HG03354 (cell line): ENCODE measurements around the gene BIN1.
A peak's percentile ranks its signal among the peaks of the same experiment; 100 is the strongest.

Experiments used
- ATAC-seq: cut with Tn5 transposase; IDR thresholded peaks from one replicate; pipeline ENCODE4 v1.9.1; 2021; ENCODE audit warnings: mild to moderate bottlenecking; ENCODE audit not compliant: unreplicated experiment, poor library complexity, severe bottlenecking

BIN1 gene

GRCh38 chr2:127064642-127065250, 42.2 kb downstream of the BIN1 start:
- peak; percentile 85 for ATAC-seq

GRCh38 chr2:127063701-127064590, 43.0 kb downstream of the BIN1 start:
- ATAC-seq, result no peak

DNA sequence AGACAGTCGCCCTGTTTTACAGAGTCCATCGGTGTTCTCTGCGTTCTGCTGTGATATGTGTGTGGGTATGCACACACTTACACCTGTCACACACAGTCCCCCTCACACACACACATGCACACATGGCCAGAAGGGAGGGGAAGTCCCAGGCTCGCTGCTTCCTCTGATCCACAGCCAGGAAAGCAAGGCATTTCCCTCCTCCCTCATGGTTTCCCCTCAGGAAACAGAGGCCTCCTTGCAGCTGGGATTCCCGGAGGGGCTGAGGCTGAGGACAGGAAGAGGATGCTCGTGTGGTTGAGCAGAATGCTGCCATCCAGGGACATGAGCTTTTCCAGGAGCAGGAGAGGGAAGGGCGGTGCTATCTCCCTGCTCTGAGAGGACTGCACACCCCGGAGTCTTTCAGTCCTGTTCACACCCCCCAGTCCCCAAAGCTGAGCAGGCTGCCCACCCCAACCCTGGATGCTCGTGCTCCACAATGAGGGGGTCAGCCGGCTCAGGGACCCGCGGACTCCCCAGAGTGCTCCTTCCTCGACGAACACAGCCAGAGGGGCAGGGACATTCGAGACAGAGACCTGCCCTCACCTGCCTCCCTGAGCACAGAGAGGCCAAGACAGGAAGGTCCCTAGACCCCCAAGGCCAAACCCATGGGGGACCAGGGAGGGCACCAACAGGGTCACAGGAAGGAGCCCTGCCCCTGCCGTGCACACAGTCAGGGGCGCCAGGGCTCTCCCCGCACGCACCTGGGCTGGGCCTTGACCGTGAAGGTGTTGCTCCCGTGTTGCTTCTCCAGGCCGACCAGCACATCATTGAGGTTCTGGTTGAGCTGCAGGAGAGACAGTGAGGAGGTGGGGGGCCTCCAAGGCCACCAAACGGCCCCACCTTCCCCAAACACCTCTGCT, 45.3 kb downstream of the BIN1 start:
- ATAC-seq, result no peak

DNA sequence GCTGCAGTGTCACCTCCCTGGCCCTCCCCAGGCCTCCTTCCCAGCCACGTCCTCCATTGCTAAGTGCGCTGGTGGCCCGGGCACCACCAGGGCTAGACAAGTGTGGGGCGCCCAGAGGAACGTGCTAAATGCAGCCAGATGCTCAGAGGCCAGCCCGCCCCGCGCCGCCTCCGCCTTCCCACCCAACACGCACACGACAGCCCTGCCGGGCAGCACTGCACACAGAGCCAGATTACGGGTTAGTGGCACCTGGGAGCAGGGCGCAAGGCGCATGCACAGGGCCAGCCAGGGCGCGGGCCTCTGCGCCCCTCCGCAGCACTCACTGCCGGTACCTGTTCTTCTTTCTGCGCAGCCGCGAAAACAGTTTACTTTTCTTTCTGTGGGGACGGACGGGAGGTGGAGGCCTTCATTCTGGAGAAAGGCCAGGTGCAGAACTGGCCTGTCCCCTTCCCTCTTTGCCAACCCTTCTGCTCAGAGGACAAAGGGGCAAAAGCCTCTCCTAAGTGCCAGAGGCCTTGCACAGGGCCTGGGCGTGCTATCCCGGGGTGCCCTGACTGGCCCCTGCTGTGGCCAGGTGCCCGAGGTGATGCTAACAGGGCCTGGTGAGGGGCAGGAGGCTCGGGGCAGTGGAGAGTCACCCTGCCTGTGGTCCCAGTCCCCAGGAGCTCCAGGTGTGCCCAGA, 46.5 kb downstream of the BIN1 start:
- no peak for ATAC-seq

GRCh38 chr2:127059559-127059958, 47.4 kb downstream of the BIN1 start:
- no peak for ATAC-seq

GRCh38 chr2:127058954-127059252, 48.1 kb downstream of the BIN1 start:
- ATAC-seq, result no peak

DNA sequence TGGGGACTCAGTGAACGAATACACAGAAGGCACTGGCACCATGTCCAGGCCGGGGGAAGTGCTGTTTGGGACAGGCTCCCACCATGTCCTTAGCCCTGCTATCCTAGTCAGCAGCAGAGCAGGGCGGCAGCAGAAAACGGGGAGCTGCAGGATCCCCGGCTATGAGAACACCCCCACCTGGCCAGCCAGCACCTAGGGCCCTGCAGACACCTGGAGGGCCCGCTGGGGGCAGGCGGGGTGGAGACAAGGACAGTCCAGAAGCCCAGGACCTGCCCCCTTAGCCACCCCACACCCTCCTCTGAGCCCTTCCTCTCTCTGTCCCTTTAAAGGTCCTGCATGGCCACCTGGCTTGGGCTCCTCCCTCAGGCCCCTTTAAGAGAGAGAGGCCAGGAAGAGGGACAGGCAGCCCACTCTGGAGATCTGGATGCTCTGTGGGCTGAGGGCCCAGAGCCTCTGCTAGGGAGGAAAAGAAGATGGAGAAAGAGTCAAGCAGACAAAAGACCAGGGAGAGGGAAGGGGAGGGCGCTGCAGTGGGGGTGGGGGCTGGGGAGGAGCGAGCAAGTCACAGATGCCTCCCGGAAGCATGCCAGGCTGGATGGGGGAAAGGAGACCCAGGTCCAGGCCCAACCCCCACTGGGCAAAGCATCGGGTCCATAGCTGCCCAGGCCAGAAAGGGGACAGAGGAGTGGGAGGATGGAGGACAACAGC, 48.6 kb downstream of the BIN1 start:
- ATAC-seq, result no peak

GRCh38 chr2:127057371-127058245, 49.3 kb downstream of the BIN1 start:
- ATAC-seq, result no peak

- ATAC-seq, result no peak
These were observed 50.2 kb downstream of the BIN1 start for GRCh38 chr2:127056631-127057370.

GRCh38 chr2:127056086-127056485, 50.9 kb downstream of the BIN1 start:
- ATAC-seq, result no peak

DNA sequence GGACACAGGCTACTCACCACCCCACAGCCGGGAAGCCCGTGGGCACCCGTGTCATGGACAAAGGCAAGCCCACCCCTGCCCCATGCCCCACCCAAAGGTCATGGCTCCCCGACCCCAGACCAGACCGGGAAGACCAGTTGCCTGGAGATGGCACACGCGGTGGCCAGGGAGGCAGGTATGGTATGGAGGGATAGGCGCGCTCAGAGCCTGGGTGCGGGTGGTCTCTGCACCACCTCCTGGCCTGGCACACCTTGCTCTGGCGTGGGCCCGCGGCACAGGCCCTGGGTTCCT, 51.2 kb downstream of the BIN1 start:
- no peak for ATAC-seq

DNA sequence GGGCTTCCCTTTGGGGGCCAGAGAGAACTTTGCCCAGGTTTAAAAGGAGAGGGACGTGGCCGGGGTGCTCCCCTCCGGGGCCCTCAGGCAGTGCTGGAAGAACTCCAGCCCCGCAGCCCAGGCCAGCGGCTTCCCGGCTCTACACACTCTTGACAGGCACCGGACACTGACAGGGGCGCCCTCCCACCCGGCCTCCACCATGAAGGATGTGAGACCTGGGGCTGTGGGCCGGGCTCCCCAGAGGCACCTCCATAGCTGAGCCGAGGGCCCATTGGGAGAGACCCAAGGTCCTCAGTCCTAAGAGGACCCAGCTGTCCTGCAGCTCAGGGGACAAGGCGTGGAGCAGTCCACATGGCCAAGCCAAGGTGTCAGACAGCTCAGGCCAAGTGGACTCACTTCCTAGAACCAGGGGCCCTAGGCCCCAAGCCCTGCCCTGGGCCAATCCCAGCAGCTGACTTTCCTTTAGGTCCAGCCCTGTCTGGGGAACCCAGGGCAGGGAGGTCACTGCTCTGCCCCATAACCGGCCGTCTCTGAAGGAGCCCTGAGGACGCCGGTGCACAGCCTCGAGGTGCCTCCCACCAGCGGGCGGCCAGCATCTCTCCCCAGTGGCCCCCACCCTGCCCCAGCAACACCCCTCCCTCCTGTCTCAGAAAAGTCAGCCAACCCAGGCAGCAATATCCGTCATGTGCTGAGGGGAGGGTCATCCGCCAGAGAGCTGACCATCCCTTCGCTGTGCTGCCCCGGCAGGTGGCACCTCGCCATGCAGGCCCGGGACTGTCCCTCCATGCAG, 51.8 kb downstream of the BIN1 start:
- ATAC-seq, result no peak

DNA sequence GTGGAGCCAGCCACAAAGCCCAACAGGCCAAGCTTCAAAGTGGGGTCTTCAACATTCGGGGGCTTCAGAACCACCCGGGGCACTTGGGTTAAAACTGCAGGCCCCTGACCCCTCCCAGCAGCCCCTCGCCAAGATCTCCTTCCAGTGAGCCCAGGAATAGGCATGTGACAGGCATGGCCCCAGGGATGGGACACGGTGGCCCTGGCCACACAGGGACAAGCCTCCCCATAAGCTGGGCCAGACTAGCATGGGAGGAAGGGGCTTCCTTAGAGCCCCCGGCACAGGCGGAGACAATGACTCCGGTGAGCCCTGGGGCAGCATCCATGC, 52.4 kb downstream of the BIN1 start:
- ATAC-seq, result no peak

DNA sequence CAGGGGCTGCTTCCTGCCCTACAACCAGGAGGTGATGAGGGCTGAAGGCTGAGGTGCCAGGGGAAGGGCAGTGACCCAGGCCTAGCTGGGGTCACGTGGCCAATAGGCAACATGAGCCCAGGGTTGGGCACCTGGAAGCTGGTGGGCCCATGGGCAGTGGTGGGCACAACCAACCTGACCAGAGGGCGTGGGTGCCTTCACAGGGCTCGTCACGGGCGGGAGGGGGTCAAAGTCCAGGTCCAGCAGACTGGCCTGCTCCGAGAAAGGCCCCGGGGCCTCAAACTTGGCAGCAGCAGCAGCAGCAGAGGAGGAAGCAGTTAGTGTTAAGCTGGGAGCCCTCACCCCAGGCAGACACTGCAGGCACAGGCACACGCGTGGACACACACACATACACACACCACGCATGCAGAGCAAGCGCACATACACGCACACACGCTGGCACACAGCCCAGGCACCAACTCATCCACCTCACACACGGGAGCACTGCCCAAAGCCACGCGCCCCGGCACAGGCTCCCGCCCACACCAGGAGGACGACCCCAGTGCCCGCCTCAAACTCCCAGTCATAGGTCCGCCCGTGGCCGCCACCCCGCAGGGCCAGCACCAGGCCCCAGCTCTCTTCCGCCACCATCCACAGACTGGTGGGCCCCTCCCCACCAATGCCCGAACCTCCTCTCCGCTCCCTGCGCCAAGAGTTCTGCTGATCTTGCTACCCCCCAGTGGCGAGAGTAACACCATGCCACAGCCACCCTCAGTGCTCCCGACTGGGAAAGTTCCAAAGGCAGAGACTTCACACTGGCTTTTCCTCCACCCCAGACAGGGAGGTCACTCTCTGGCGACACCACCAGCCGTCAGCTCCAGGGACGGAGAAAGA, 53.0 kb downstream of the BIN1 start:
- ATAC-seq, result no peak

DNA sequence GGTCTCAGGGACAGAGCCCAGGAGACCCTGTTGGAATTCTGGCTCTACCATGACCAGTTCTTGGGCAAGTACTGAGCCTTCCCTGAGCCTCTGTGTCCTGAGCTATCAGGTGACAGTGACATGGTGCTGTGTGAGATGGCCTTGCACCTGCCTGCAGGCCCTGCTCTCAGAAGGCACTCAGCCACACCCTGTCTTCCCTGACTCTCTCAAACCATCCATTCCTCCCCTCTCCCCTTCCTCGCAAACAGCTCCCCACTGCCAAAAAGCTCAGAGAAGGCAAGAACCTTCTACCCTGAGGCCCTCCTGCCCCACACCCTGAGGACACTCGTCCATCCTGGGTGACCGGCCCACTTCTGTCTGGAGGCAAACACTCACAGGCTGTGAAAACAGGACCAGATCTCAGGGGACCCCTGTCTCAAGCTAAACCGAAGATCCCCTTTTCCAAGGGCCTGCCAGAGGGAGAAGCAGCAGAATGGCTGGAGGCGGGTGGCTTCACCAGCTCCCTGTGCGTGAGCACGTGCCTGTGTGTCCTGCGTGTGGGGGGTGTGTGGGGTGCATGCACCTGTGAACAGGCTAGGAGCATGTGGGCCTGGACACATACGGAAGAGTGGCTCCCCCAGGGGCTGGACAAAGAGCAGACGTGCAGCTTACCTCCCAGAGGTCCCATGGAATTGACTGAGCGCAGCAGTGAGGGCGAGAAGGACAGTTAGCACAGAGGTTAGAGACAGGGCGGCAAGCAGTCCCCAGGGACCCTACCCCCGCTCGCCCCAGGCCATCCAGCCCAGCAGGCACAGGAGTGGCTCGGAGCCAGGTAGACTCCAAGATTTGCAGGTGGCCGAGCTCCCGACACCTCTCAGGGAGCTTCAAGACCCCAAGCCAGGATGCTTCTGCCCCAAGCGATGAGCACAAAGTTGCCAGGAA, 53.9 kb downstream of the BIN1 start:
- no peak for ATAC-seq
